HCT116 (cell line): ENCODE results near the gene CYP17A1.

Experiments
- CBX3 ChIP-seq: IDR thresholded peaks from 2 replicates; pipeline ENCODE4 v1.6.1; 2012; ENCODE audit warnings: low read depth
- CTCF ChIP-seq, 3 experiments: fragments of 200-600 bp in 1 of 3; sonication (generic) in 1 of 3; IDR thresholded peaks in 2 of 3; conservative IDR thresholded peaks in 1 of 3; 2 replicates each; pipeline ENCODE4 v1.5.1; 2012 to 2017; ENCODE audit warnings: low read depth in 2 of 3, low read length in 2 of 3, antibody characterized with exemption in 1 of 3, borderline replicate concordance in 1 of 3, control low read depth in 1 of 3, mild to moderate bottlenecking in 1 of 3, mixed read lengths in 1 of 3, mixed run types in 1 of 3, moderate library complexity in 1 of 3; ENCODE audit not compliant: insufficient read depth in 1 of 3
- EZH2 ChIP-seq: fragments of 200-600 bp; sonication (generic); IDR thresholded peaks from 2 replicates; pipeline ENCODE4 v1.6.1; 2017; ENCODE audit warnings: antibody characterized with exemption, mixed run types
- EZH2phosphoT487 ChIP-seq: fragments of 200-600 bp; IDR thresholded peaks from 2 replicates; pipeline ENCODE4 v1.6.1; 2018; ENCODE audit warnings: antibody characterized with exemption, borderline replicate concordance
- JUND ChIP-seq: IDR thresholded peaks from 2 replicates; pipeline ENCODE4 v1.6.1; 2012
- POLR2A ChIP-seq: IDR thresholded peaks from 2 replicates; pipeline ENCODE4 v1.7.0; 2011; ENCODE audit warnings: borderline replicate concordance; ENCODE audit not compliant: insufficient read depth, insufficient read length; ENCODE audit errors: extremely low read depth
- POLR2AphosphoS5 ChIP-seq: IDR thresholded peaks from 2 replicates; pipeline ENCODE4 v1.6.1; 2011; ENCODE audit warnings: mild to moderate bottlenecking, low read depth, low read length, moderate library complexity
- RAD21 ChIP-seq: IDR thresholded peaks from 2 replicates; pipeline ENCODE4 v1.6.1; 2012; ENCODE audit warnings: low read depth, mild to moderate bottlenecking
- SIN3A ChIP-seq: IDR thresholded peaks from 2 replicates; pipeline ENCODE4 v1.6.1; 2012; ENCODE audit warnings: low read depth
- SP1 ChIP-seq: IDR thresholded peaks from 2 replicates; pipeline ENCODE4 v1.6.1; 2012; ENCODE audit warnings: low read depth
- SRF ChIP-seq: IDR thresholded peaks from 2 replicates; pipeline ENCODE4 v1.6.1; 2012; ENCODE audit warnings: low read depth
- YY1 ChIP-seq: IDR thresholded peaks from 2 replicates; pipeline ENCODE4 v1.6.1; 2011; ENCODE audit warnings: low read length, low read depth, moderate library complexity, mild to moderate bottlenecking; ENCODE audit not compliant: insufficient replicate concordance; ENCODE audit errors: extremely low read depth
- ZFX ChIP-seq: fragments of 450-650 bp; IDR thresholded peaks from 2 replicates; pipeline ENCODE4 v1.6.1; 2017
- ZNF274 ChIP-seq: fragments of 200-500 bp; sonication (Bioruptor generic); IDR thresholded peaks from 2 replicates; pipeline ENCODE4 v1.6.1; 2014; ENCODE audit warnings: mild to moderate bottlenecking, low read depth, low read length, inconsistent platforms

- TF ChIP-seq ZFX (no peak), POLR2AphosphoS5 (no peak), ZNF274 (no peak), CTCF (IDR thresholded peaks at IDR 0.05 in 2 of 3, conservative IDR thresholded peaks at IDR 0.05 in 1 of 3; ENCODE audit: borderline replicate concordance in 1 of 3, insufficient read depth in 1 of 3, low read depth in 2 of 3, low read length in 2 of 3) (no peak), EZH2 (no peak), SIN3A (no peak), EZH2phosphoT487 (no peak), YY1 (no peak), RAD21 (no peak), POLR2A (no peak), CBX3 (no peak), SP1 (no peak), JUND (no peak), SRF (no peak)
These were observed 35.0 kb upstream of the CYP17A1 start for GRCh38 chr10:102872163-102872562.
